Activated gamma-delta T cell (primary cell): ENCODE measurements around the gene COPS6.
A peak's percentile ranks its signal among the peaks of the same experiment; 100 is the strongest.

Experiments
- DNase-seq: peaks from one replicate; lab custom pipeline; 2025; lab: John Stamatoyannopoulos, UW

Gene COPS6

GRCh38 chr7:100102950-100103840 lies 14.4 kb downstream of the COPS6 start:
- no peak for DNase-seq

- DNase-seq: no peak
Observed at GRCh38 chr7:100105534-100105933, 16.8 kb downstream of the COPS6 start.

GRCh38 chr7:100106633-100107032 lies 17.9 kb downstream of the COPS6 start:
- DNase-seq: no peak

- no peak for DNase-seq
Observed at GRCh38 chr7:100107125-100107737, 18.5 kb downstream of the COPS6 start.

GRCh38 chr7:100107890-100108289 lies 19.1 kb downstream of the COPS6 start:
- no peak for DNase-seq

GRCh38 chr7:100109521-100110163 lies 20.9 kb downstream of the COPS6 start:
- no peak for DNase-seq

- DNase-seq: no peak
Observed at GRCh38 chr7:100111156-100111555, 22.4 kb downstream of the COPS6 start.

- DNase-seq: no peak
Observed at GRCh38 chr7:100111914-100112313, 23.1 kb downstream of the COPS6 start.

GRCh38 chr7:100115026-100115425 lies 26.3 kb downstream of the COPS6 start:
- no peak for DNase-seq

- DNase-seq: no peak
Observed at GRCh38 chr7:100118388-100119071, 29.8 kb downstream of the COPS6 start.

- peak; percentile 78 for DNase-seq
Observed at GRCh38 chr7:100119072-100119969, 30.6 kb downstream of the COPS6 start, which contains the start of the genes CNPY4 and TAF6. Gene CNPY4 (plus strand): TSS chr7:100119634. CDS start chr7:100119745, 111 bp downstream. Gene TAF6 (minus strand): TSS chr7:100119358. CDS start chr7:100114209, 5,149 bp downstream.

GRCh38 chr7:100119970-100120732 lies 31.4 kb downstream of the COPS6 start:
- no peak for DNase-seq

GRCh38 chr7:100120733-100121036 lies 31.9 kb downstream of the COPS6 start:
- DNase-seq: no peak

GRCh38 chr7:100122067-100122466 lies 33.3 kb downstream of the COPS6 start:
- DNase-seq: no peak

GRCh38 chr7:100122568-100122967 lies 33.8 kb downstream of the COPS6 start:
- no peak for DNase-seq

- no peak for DNase-seq
Observed at GRCh38 chr7:100124301-100125230, 35.8 kb downstream of the COPS6 start.

- no peak for DNase-seq
Observed at GRCh38 chr7:100126239-100126930, 37.6 kb downstream of the COPS6 start.
